GM23248 (cell line): ENCODE measurements around the gene NCKIPSD. TPM values are rescaled to one million over a fixed set of nuclear protein-coding genes. Genes with fewer than 3 reads are reported as not detected.

Experiments used
- DNase-seq: peaks from one replicate; pipeline ENCODE4 v3.0.0-alpha.2; 2015
- H2AFZ ChIP-seq: fragments of 200-600 bp; sonication (generic); 2 replicates; pipeline ENCODE4 v1.6.1; 2016; ENCODE audit warnings: antibody characterized with exemption
- H3F3A ChIP-seq: fragments of 200-600 bp; sonication (generic); 2 replicates; pipeline ENCODE4 v1.6.1; 2016; ENCODE audit warnings: mild to moderate bottlenecking, antibody characterized with exemption, mixed run types; ENCODE audit not compliant: insufficient read depth
- H3K27ac ChIP-seq: fragments of 200-600 bp; sonication (generic); 2 replicates; pipeline ENCODE4 v1.5.1; 2016; ENCODE audit warnings: mild to moderate bottlenecking
- H3K27me3 ChIP-seq: fragments of 200-600 bp; sonication (generic); replicated peaks from 2 replicates; pipeline ENCODE4 v1.6.1; 2016; ENCODE audit warnings: mild to moderate bottlenecking; ENCODE audit not compliant: insufficient read depth
- H3K36me3 ChIP-seq: fragments of 200-600 bp; sonication (generic); 2 replicates; pipeline ENCODE4 v1.6.1; 2016; ENCODE audit warnings: low read depth, mild to moderate bottlenecking
- H3K4me1 ChIP-seq: fragments of 200-600 bp; sonication (generic); 2 replicates; pipeline ENCODE4 v1.6.1; 2016; ENCODE audit warnings: mild to moderate bottlenecking; ENCODE audit not compliant: insufficient read depth
- H3K4me2 ChIP-seq: fragments of 200-600 bp; sonication (generic); one replicate; pipeline ENCODE4 v1.6.1; 2016; ENCODE audit warnings: mild to moderate bottlenecking; ENCODE audit not compliant: unreplicated experiment
- H3K4me3 ChIP-seq: fragments of 200-600 bp; sonication (generic); 2 replicates; pipeline ENCODE4 v1.5.1; 2016; ENCODE audit warnings: mild to moderate bottlenecking
- H3K79me2 ChIP-seq: fragments of 200-600 bp; sonication (generic); 2 replicates; pipeline ENCODE4 v1.6.1; 2016; ENCODE audit warnings: mild to moderate bottlenecking; ENCODE audit not compliant: insufficient read depth
- H3K9ac ChIP-seq: fragments of 200-600 bp; sonication (generic); 2 replicates; pipeline ENCODE4 v1.6.1; 2016; ENCODE audit warnings: mild to moderate bottlenecking
- H3K9me2 ChIP-seq: fragments of 200-600 bp; sonication (generic); 2 replicates; pipeline ENCODE4 v1.6.1; 2016; ENCODE audit warnings: mixed run types, mild to moderate bottlenecking, moderate library complexity; ENCODE audit not compliant: insufficient read depth
- H3K9me3 ChIP-seq: fragments of 200-600 bp; sonication (generic); one replicate; pipeline ENCODE4 v1.6.1; 2017; ENCODE audit warnings: low read depth
- H4K20me1 ChIP-seq: fragments of 200-600 bp; sonication (generic); 2 replicates; pipeline ENCODE4 v1.6.0; 2016; ENCODE audit not compliant: insufficient read depth
- EZH2 ChIP-seq: fragments of 200-600 bp; sonication (generic); IDR thresholded peaks from 2 replicates; pipeline ENCODE4 v1.6.1; 2018; ENCODE audit warnings: antibody characterized with exemption, mild to moderate bottlenecking; ENCODE audit not compliant: insufficient read depth, poor library complexity, severe bottlenecking
- EZH2phosphoT487 ChIP-seq: fragments of 200-600 bp; sonication (generic); IDR thresholded peaks from 2 replicates; pipeline ENCODE4 v1.6.1; 2018; ENCODE audit warnings: antibody characterized with exemption, moderate library complexity, mild to moderate bottlenecking, low read depth; ENCODE audit not compliant: insufficient read depth
- WGBS, 2 experiments: methylation state at CpG; one replicate each; pipeline ENCODE4 v1.1.6; 2015 to 2017; ENCODE audit warnings: low lambda C conversion rate in 2 of 2, low coverage in 1 of 2; ENCODE audit errors: missing lambda C conversion rate in 2 of 2; 5-methylcytosine and 5-hydroxymethylcytosine counted together
- in situ Hi-C: fragments of 300-500 bp; cut with MboI; formaldehyde crosslinking; loops from 2 replicates; pipeline ENCODE4 v1.15.0; 2020
- polyA plus RNA-seq: library from polyadenylated mRNA; unstranded; fragments of >200 nt; fragmentation: Nextera tagmentation; extraction: Ambion mirVana; gene quantifications from 2 replicates; pipeline ENCODE4 v1.2.1, GENCODE V29; 2016
- total RNA-seq: library from RNA; depleted of rRNA; stranded (reverse); fragments of >200 nt; shearing (Covaris generic); gene quantifications from 2 replicates; pipeline ENCODE4 v1.2.3, GENCODE V29; 2014

The NCKIPSD gene
- total and polyA plus RNA-seq, 2 experiments from 2014 or later: 20.6 to 32.5 TPM

DNA sequence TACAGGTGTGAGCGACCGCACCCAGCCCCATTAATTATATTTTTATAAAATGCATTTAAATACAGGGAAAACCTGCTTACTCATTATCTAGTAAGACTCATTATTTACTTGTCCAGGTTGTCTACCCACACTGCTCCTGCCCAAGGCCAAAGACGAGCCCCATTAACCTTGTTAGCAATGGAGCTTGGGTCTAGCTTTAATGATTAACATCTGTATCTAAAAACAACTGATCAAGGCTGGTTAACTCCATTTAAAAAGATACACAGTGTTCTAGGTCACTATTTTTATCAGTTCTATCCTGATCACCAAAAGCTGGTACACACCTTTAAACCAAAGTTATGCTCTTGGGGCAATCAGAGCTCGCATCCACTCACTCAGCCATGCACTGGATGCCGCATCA, 10.4 kb upstream of the NCKIPSD start:
- Histone ChIP-seq H3K4me2 (peak overlapping the region; percentile 92), H3K9me3 (no peaks in the 10 kb centered on the region), H3K79me2 (peaks cover 87% of the 10 kb centered on the region), H3K27ac (peak overlapping the region; percentile 97), H3K27me3 (no peaks in the 10 kb centered on the region), H3K4me1 (peaks cover 35% of the 10 kb centered on the region), H4K20me1 (peaks cover 6% of the 10 kb centered on the region), H3K9ac (0 out of 2 replicates have a peak overlapping the region, but pooled peaks have one; percentile 89), H3K36me3 (peaks cover 25% of the 10 kb centered on the region), H2AFZ (no peak overlapping the region), H3K9me2 (no peaks in the 10 kb centered on the region), H3F3A (peaks cover 31% of the 10 kb centered on the region), H3K4me3 (no peak overlapping the region)
- 88 to 91% methylated on average over 5 of the region's 5 CpGs for WGBS, 2 experiments
- TF ChIP-seq EZH2phosphoT487 (no peak), EZH2 (no peak)
- in situ Hi-C loops: no loop called here
- DNase-seq: no peak

GRCh38 chr3:48695393-48695753, 9.7 kb upstream of the NCKIPSD start:
- Histone ChIP-seq H4K20me1 (peaks cover 6% of the 10 kb centered on the region; the same call in 1 of the 2 replicates), H3K9me2 (no peaks in the 10 kb centered on the region), H3K4me1 (peaks cover 30% of the 10 kb centered on the region), H3K9me3 (no peaks in the 10 kb centered on the region), H2AFZ (peak overlapping the region; percentile 56), H3K36me3 (peaks cover 30% of the 10 kb centered on the region), H3K4me3 (peak overlapping the region; percentile 77), H3K27me3 (no peaks in the 10 kb centered on the region), H3F3A (peaks cover 31% of the 10 kb centered on the region), H3K79me2 (peaks cover 87% of the 10 kb centered on the region), H3K4me2 (peak overlapping the region; percentile 92), H3K27ac (peak overlapping the region; percentile 97), H3K9ac (peak overlapping the region; percentile 89)
- WGBS, 2 experiments: 2 to 3% methylated on average over 9 of the region's 9 CpGs
- in situ Hi-C loops: no loop called here
- peak; percentile 92 for DNase-seq
- no peak for TF ChIP-seq EZH2
- TF ChIP-seq EZH2phosphoT487: no peak

- H3K9me3 ChIP-seq: no peaks in the 10 kb centered on the region
- peak; percentile 97 for DNase-seq
- peak overlapping the region; percentile 97 for H3K27ac ChIP-seq
- no peaks in the 10 kb centered on the region for H3K9me2 ChIP-seq
- 1 to 2% methylated on average over 23 of the region's 23 CpGs for WGBS, 2 experiments
- H3K4me2 ChIP-seq: peak overlapping the region; percentile 92
- peaks cover 33% of the 10 kb centered on the region for H3K36me3 ChIP-seq
- H2AFZ ChIP-seq: peak overlapping the region; percentile 56
- H3K4me3 ChIP-seq: peak overlapping the region; percentile 77
- H3K4me1 ChIP-seq: peaks cover 29% of the 10 kb centered on the region
- in situ Hi-C loops: no loop called here
- no peaks in the 10 kb centered on the region for H3K27me3 ChIP-seq
- H3F3A ChIP-seq: peaks cover 31% of the 10 kb centered on the region
- TF ChIP-seq EZH2: no peak
- no peak for TF ChIP-seq EZH2phosphoT487
- H3K79me2 ChIP-seq: peaks cover 87% of the 10 kb centered on the region
- peaks cover 6% of the 10 kb centered on the region; the same call in 1 of the 2 replicates for H4K20me1 ChIP-seq
- H3K9ac ChIP-seq: peak overlapping the region; percentile 89
Observed at GRCh38 chr3:48694610-48695392, 9.1 kb upstream of the NCKIPSD start.

DNA sequence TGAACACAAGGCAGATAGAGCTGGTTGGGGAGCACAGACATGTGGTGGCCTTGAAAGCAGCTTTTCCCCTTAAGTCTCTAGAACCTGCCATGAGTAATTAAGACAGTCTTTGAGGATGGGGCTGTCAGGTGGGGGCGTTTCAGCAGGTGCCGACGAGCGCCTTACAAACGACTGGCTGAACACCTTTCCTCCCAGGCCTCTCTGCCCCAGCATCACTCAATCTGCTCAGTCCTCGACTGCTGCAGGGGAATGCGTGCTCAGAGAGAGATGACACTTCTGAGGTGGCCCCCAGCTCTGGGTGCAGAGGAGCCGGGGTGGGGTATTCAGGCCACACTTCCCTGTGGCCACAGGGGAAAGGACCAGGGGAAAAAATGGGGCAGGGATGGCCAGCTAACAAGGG, 8.1 kb upstream of the NCKIPSD start:
- Histone ChIP-seq H3K9me2 (no peaks in the 10 kb centered on the region), H4K20me1 (peaks cover 6% of the 10 kb centered on the region; the same call in 1 of the 2 replicates), H3K36me3 (peaks cover 42% of the 10 kb centered on the region), H3K9me3 (no peaks in the 10 kb centered on the region), H3K9ac (peak overlapping the region; percentile 89), H3K27ac (peak overlapping the region; percentile 97), H3K79me2 (peaks cover 86% of the 10 kb centered on the region), H3K27me3 (no peaks in the 10 kb centered on the region), H3F3A (peaks cover 31% of the 10 kb centered on the region), H3K4me1 (peaks cover 29% of the 10 kb centered on the region), H3K4me3 (peak overlapping the region; percentile 77), H2AFZ (no peak overlapping the region), H3K4me2 (peak overlapping the region; percentile 92)
- in situ Hi-C loops: no loop called here
- 66 to 81% methylated on average over 8 of the region's 8 CpGs for WGBS, 2 experiments
- no peak for DNase-seq
- TF ChIP-seq EZH2phosphoT487 (no peak), EZH2 (no peak)
